ENCODE measurements around the gene DOK5.

DNA sequence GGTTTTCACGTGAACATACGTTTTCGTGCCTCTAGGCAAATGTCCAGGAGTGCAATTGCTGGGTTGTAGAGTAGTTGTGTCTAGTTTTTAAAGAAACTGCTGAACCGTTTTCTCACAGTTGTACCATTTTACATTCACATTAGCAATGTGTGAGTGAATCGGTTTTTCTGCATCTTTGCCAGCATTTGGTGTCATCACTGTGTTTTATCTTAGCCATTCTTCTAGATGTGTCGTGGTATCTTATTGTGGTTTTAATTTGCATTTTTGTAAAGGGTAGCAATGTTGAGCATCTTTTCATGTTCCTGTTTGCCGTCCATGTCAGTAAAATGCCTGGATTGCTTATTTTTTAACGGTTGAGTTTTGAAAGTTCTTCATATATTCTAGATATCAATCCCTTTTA is 10.2 kb downstream of the DOK5 start:
- TF ChIP-seq, protein P1, sequence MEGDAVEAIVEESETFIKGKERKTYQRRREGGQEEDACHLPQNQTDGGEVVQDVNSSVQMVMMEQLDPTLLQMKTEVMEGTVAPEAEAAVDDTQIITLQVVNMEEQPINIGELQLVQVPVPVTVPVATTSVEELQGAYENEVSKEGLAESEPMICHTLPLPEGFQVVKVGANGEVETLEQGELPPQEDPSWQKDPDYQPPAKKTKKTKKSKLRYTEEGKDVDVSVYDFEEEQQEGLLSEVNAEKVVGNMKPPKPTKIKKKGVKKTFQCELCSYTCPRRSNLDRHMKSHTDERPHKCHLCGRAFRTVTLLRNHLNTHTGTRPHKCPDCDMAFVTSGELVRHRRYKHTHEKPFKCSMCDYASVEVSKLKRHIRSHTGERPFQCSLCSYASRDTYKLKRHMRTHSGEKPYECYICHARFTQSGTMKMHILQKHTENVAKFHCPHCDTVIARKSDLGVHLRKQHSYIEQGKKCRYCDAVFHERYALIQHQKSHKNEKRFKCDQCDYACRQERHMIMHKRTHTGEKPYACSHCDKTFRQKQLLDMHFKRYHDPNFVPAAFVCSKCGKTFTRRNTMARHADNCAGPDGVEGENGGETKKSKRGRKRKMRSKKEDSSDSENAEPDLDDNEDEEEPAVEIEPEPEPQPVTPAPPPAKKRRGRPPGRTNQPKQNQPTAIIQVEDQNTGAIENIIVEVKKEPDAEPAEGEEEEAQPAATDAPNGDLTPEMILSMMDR (IDR thresholded peaks at IDR 0.05; ENCODE audit: insufficient read depth, low read length, poor library complexity, severe bottlenecking) = no peak
- no peak for TF ChIP-seq EZH2phosphoT487 (conservative IDR thresholded peaks at IDR 0.05; ENCODE audit: low read length)

All from SU-DHL-6 (cell line).